Esophagus muscularis mucosa (tissue), 3 donors: Measurements from ENCODE around the gene RABL2A.
"Not testable (repeated sequence)": the region's sequence is repeated elsewhere in the genome, so short reads cannot be mapped to it uniquely, and the experiment has no call there.

Source experiments
- CTCF ChIP-seq, 3 experiments: fragments of 200-600 bp in 2 of 3; fragments of 450-650 bp in 1 of 3; sonication (generic) in 2 of 3; IDR thresholded peaks; one replicate each; pipeline ENCODE4 v1.5.1; 2017 to 2019; ENCODE audit warnings: antibody characterized with exemption in 3 of 3, mild to moderate bottlenecking in 2 of 3, moderate library complexity in 1 of 3
- EP300 ChIP-seq: sonication (generic); formaldehyde crosslinking; IDR thresholded peaks from one replicate; pipeline ENCODE4 v1.6.1; 2017; ENCODE audit warnings: antibody characterized with exemption

GRCh38 chr2:113657735-113658134 is 30.7 kb downstream of the RABL2A start:
- not testable (repeated sequence) for TF ChIP-seq EP300; CTCF (IDR thresholded peaks at IDR 0.05)
